C4-2B (cell line): Measurements from ENCODE around the gene SCFD2.

ENCODE experiments used
- ZFX ChIP-seq: fragments of 450-650 bp; IDR thresholded peaks from 2 replicates; pipeline ENCODE4 v1.6.1; 2017
- TF ChIP-seq, protein P1 (sequence below): fragments of 450-650 bp; conservative IDR thresholded peaks from 2 replicates; pipeline ENCODE4 v1.5.1; 2017; ENCODE audit warnings: mild to moderate bottlenecking

DNA sequence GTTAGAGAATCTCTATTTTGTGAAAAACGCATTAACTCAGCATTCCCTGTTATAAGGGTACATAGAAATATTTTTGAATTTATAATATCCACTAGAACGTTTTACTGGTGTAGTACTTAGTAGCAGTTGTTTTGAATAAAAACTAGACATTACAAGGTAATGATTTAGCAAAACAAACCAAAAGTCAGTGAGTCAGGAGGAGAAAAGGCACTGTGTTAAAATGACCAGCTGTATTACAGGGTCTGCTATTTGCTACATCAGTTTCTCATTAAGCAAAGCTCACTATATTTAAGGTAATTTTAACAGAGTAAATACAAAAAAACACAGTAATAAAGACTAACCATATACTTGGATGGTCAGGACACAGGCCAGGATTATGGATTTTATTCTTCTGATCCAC, 351.0 kb downstream of the SCFD2 start:
- TF ChIP-seq, protein P1, sequence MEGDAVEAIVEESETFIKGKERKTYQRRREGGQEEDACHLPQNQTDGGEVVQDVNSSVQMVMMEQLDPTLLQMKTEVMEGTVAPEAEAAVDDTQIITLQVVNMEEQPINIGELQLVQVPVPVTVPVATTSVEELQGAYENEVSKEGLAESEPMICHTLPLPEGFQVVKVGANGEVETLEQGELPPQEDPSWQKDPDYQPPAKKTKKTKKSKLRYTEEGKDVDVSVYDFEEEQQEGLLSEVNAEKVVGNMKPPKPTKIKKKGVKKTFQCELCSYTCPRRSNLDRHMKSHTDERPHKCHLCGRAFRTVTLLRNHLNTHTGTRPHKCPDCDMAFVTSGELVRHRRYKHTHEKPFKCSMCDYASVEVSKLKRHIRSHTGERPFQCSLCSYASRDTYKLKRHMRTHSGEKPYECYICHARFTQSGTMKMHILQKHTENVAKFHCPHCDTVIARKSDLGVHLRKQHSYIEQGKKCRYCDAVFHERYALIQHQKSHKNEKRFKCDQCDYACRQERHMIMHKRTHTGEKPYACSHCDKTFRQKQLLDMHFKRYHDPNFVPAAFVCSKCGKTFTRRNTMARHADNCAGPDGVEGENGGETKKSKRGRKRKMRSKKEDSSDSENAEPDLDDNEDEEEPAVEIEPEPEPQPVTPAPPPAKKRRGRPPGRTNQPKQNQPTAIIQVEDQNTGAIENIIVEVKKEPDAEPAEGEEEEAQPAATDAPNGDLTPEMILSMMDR: no peak
- no peak for TF ChIP-seq ZFX
